Hepatocyte (in vitro differentiated cells): ENCODE measurements around the gene CMTM8. TPM values are rescaled to one million over a fixed set of nuclear protein-coding genes. Genes with fewer than 3 reads are reported as not detected.
A peak's percentile ranks its signal among the peaks of the same experiment; 100 is the strongest.

Source experiments
- DNase-seq: peaks from one replicate; pipeline ENCODE4 v3.0.0-alpha.2; 2016; ENCODE audit warnings: low spot score
- H2AFZ ChIP-seq: fragments of 200-600 bp; sonication (generic); 2 replicates; pipeline ENCODE4 v1.6.0; 2016; ENCODE audit warnings: antibody characterized with exemption, mild to moderate bottlenecking
- H3K27ac ChIP-seq: fragments of 200-600 bp; sonication (generic); 2 replicates; pipeline ENCODE4 v1.5.1; 2016; ENCODE audit warnings: mild to moderate bottlenecking
- H3K27me3 ChIP-seq: fragments of 200-600 bp; sonication (generic); 2 replicates; pipeline ENCODE4 v1.6.1; 2016
- H3K36me3 ChIP-seq: fragments of 200-600 bp; sonication (generic); replicated peaks from 2 replicates; pipeline ENCODE4 v1.5.1; 2016; ENCODE audit warnings: low read depth; ENCODE audit not compliant: insufficient read depth
- H3K4me1 ChIP-seq: fragments of 200-600 bp; sonication (generic); 2 replicates; pipeline ENCODE4 v1.5.1; 2016; ENCODE audit warnings: mild to moderate bottlenecking, moderate library complexity; ENCODE audit not compliant: insufficient read depth
- H3K4me2 ChIP-seq: fragments of 200-600 bp; sonication (generic); 2 replicates; pipeline ENCODE4 v1.6.0; 2016
- H3K4me3 ChIP-seq: fragments of 200-600 bp; sonication (generic); 2 replicates; pipeline ENCODE4 v1.5.1; 2016; ENCODE audit warnings: mild to moderate bottlenecking
- H3K79me2 ChIP-seq: fragments of 200-600 bp; sonication (generic); 2 replicates; pipeline ENCODE4 v1.6.0; 2017; ENCODE audit warnings: mild to moderate bottlenecking
- H3K9me2 ChIP-seq: fragments of 200-600 bp; sonication (generic); replicated peaks from 2 replicates; pipeline ENCODE4 v1.6.0; 2017; ENCODE audit warnings: mild to moderate bottlenecking; ENCODE audit not compliant: insufficient read depth
- H3K9me3 ChIP-seq: fragments of 200-600 bp; sonication (generic); 2 replicates; pipeline ENCODE4 v1.5.1; 2016; ENCODE audit warnings: low read depth, mild to moderate bottlenecking
- H4K20me1 ChIP-seq: fragments of 200-600 bp; sonication (generic); 2 replicates; pipeline ENCODE4 v1.6.0; 2016; ENCODE audit warnings: mild to moderate bottlenecking; ENCODE audit not compliant: insufficient read depth, poor library complexity, severe bottlenecking
- CTCF ChIP-seq: fragments of 200-600 bp; sonication (generic); IDR thresholded peaks from 2 replicates; pipeline ENCODE4 v1.5.1; 2016; ENCODE audit warnings: antibody characterized with exemption, mild to moderate bottlenecking; ENCODE audit not compliant: poor library complexity
- EZH2 ChIP-seq: fragments of 200-600 bp; sonication (generic); IDR thresholded peaks from 2 replicates; pipeline ENCODE4 v1.6.1; 2016; ENCODE audit warnings: antibody characterized with exemption, mild to moderate bottlenecking, borderline replicate concordance
- EZH2phosphoT487 ChIP-seq: fragments of 200-600 bp; sonication (generic); IDR thresholded peaks from one replicate; pipeline ENCODE4 v1.6.1; 2018; ENCODE audit warnings: antibody characterized with exemption, mild to moderate bottlenecking, low read depth, moderate library complexity; ENCODE audit not compliant: unreplicated experiment, severe bottlenecking
- WGBS: methylation state at CpG from one replicate; pipeline ENCODE4 v1.1.6; 2016; ENCODE audit warnings: low lambda C conversion rate; ENCODE audit errors: missing lambda C conversion rate; 5-methylcytosine and 5-hydroxymethylcytosine counted together
- polyA plus RNA-seq: library from polyadenylated mRNA; unstranded; fragments of >200 nt; fragmentation: Nextera tagmentation; extraction: Ambion mirVana; gene quantifications from 2 replicates; pipeline ENCODE4 v1.2.1, GENCODE V29; 2016
- total RNA-seq: library from RNA; depleted of rRNA; stranded (reverse); fragments of >200 nt; gene quantifications from 2 replicates; pipeline ENCODE4 v1.2.3, GENCODE V29; 2014

Gene CMTM8
- total and polyA plus RNA-seq, 2 experiments from 2014 or later, result 20.7 to 34.1 TPM

GRCh38 chr3:32347343-32348125, 109.1 kb downstream of the CMTM8 start:
- Histone ChIP-seq H3K27ac (peak overlapping the region; percentile 80), H3K79me2 (peaks cover 19% of the 10 kb centered on the region), H3K27me3 (no peaks in the 10 kb centered on the region)

GRCh38 chr3:32349184-32349583, 110.7 kb downstream of the CMTM8 start:
- DNase-seq, result no peak
- WGBS, result 93% methylated on average over 2 of the region's 2 CpGs
- Histone ChIP-seq H3K4me1 (no peaks in the 10 kb centered on the region), H4K20me1 (no peaks in the 10 kb centered on the region), H3K4me2 (no peak overlapping the region), H3K9me2 (no peaks in the 10 kb centered on the region), H3K79me2 (peaks cover 15% of the 10 kb centered on the region), H3K4me3 (no peak overlapping the region), H3K27me3 (no peaks in the 10 kb centered on the region), H3K9me3 (no peaks in the 10 kb centered on the region), H3K27ac (no peak overlapping the region), H2AFZ (no peak overlapping the region), H3K36me3 (no peaks in the 10 kb centered on the region)
- no peak for TF ChIP-seq EZH2phosphoT487
- TF ChIP-seq CTCF, result no peak
- TF ChIP-seq EZH2, result no peak

More at GRCh38 chr3:32347343-32348125, 109.1 kb downstream of the CMTM8 start:
- peak overlapping the region; percentile 71 for H3K4me2 ChIP-seq
- no peaks in the 10 kb centered on the region for H3K9me3 ChIP-seq
- H4K20me1 ChIP-seq, result no peaks in the 10 kb centered on the region
- H3K4me1 ChIP-seq, result no peaks in the 10 kb centered on the region
- H3K4me3 ChIP-seq, result no peak overlapping the region
- no peaks in the 10 kb centered on the region for H3K9me2 ChIP-seq
- DNase-seq, result peak; percentile 55
- 56% methylated on average over 11 of the region's 11 CpGs for WGBS
- H3K36me3 ChIP-seq, result no peaks in the 10 kb centered on the region
- no peak for TF ChIP-seq EZH2phosphoT487
- TF ChIP-seq EZH2, result no peak
- TF ChIP-seq CTCF, result no peak
- H2AFZ ChIP-seq, result peak overlapping the region; percentile 10

GRCh38 chr3:32352563-32352962, 114.1 kb downstream of the CMTM8 start:
- no peak overlapping the region for H3K27ac ChIP-seq
- H3K4me3 ChIP-seq, result no peak overlapping the region
- H3K9me2 ChIP-seq, result no peaks in the 10 kb centered on the region
- peaks cover 23% of the 10 kb centered on the region for H3K4me1 ChIP-seq
- no peaks in the 10 kb centered on the region for H4K20me1 ChIP-seq
- no peaks in the 10 kb centered on the region for H3K27me3 ChIP-seq
- no peak overlapping the region for H2AFZ ChIP-seq
- no peak overlapping the region for H3K4me2 ChIP-seq
- H3K9me3 ChIP-seq, result no peaks in the 10 kb centered on the region
- H3K36me3 ChIP-seq, result no peaks in the 10 kb centered on the region
- H3K79me2 ChIP-seq, result peaks cover 4% of the 10 kb centered on the region
- TF ChIP-seq EZH2, result no peak
- TF ChIP-seq EZH2phosphoT487, result no peak
- no peak for TF ChIP-seq CTCF
- no peak for DNase-seq
